HG03139 (cell line): Measurements from ENCODE around the gene BOC.

Experiments used
- ATAC-seq: cut with Tn5 transposase; IDR thresholded peaks from one replicate; pipeline ENCODE4 v1.9.1; 2021; ENCODE audit not compliant: unreplicated experiment

Gene BOC

DNA sequence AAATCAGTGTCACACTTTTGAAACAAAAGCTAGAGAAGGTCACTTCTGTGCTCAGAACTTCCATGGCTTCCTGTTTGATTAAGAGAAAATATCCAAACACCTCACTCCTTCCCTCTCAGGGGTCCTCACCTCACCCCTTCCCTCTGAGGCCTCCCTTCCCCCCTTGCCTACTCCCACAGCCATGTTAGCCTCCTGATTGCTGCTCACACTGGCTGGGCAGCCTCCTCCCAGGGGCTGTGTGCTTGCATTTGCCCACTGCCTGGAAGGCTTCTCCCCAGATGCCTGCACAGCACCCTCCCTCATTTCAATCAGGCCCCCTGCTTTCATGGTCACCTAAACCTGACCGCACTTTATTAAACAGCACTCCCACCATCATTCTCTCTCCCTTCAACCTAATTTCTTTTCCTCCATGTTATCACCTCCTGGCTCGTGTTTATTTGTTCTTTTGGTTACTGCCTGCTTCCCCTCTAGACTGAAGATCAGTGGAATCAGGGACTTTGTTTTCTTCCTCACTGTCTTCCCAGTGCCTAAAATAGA lies 10.4 kb downstream of the BOC start:
- ATAC-seq = no peak

DNA sequence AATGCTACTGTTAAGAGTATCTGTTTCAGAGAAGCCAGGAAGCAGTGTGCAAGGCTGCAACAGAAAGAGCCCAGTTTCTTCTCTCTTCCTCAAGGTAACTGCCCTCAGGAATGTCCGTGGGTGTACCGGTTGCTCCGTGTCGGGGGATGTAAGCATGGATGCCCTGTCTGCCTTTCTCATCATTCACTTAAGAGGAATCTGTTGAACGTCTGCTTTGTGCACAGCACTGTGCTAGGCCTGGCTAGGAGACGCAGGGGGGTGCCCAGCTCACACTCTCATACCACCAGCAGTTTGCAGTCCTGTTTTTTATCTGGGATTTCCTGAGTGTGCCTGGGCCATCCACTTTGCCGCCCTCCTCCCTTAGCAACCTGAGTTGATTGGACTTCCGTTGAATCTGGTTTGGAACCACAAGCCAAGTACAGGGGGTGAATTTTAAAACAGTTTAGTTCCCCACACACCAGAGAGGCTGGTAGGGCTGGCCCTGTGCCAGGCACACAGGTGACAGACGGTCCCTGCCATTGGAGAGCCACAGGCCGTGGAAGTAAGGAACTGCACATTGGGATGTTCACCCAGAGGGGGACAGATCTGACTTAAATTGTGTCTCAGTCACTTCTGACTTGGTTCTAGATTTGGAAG lies 11.2 kb downstream of the BOC start:
- ATAC-seq = no peak

DNA sequence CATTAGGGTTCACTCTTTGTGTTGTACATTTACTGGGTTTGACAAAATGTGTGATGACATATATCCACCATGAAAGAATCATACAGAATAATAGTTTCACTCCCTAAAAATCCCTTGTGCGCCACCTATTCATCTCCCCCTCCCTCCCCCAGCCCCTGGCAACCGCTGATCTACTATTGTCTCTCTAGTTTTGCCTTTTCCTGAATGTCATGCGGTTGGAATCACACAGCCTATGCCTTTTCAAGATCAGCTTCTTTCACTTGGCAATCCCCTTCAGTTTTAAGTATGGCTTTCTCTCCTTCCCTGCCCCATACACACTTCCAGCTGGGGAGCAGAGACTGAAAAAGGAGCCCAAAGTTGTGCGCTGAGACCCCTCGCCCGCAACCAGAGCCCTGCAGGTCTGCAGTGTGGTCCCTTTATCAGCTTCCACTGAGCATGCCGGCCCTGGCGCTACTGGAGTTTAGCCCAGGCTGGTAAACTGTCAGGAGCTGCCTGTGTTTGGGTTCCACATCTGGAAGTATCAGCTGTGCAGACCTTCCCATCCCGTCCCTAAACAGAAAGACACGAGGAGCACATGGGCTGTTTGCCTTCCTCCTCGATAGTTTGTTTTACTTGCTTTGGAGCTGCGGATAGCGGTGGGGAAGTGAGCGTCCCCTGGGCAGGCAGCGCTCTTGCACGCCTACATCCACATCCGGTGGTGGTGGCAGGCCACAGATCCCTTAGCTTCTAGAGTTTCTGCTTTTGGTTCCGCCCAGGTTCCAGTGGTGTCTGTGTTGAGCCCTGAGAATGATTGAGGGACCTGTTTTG lies 12.3 kb downstream of the BOC start:
- peak; percentile 83 for ATAC-seq

GRCh38 chr3:113225286-113225685 lies 13.9 kb downstream of the BOC start:
- no peak for ATAC-seq

- ATAC-seq = no peak
Observed at GRCh38 chr3:113226491-113226890, 15.1 kb downstream of the BOC start.

- no peak for ATAC-seq
Observed at GRCh38 chr3:113227146-113227545, 15.8 kb downstream of the BOC start.

GRCh38 chr3:113228498-113229286 lies 17.3 kb downstream of the BOC start:
- no peak for ATAC-seq

- ATAC-seq = no peak
Observed at GRCh38 chr3:113231391-113231790, 20.0 kb downstream of the BOC start.

- ATAC-seq = no peak
Observed at GRCh38 chr3:113231827-113232253, 20.5 kb downstream of the BOC start.

DNA sequence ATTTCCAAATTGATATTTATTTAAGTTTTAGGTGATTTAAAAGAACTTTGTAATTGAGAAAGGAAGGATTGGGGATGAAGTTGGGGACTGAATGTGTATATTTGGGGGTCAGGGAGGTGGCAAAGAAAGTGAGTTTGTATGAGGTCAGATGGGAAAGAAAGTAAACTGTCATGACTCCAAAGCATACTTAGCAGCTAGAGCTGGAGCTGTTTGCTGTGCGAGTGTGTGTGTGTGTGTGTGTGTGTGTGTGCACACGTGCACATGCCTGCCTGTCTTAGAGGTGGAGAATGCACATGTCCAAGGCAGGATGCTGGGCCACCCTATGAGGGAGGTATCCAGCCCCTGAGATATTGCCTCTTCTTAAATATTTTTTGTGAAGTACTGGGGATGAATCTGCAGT lies 21.0 kb downstream of the BOC start:
- no peak for ATAC-seq

DNA sequence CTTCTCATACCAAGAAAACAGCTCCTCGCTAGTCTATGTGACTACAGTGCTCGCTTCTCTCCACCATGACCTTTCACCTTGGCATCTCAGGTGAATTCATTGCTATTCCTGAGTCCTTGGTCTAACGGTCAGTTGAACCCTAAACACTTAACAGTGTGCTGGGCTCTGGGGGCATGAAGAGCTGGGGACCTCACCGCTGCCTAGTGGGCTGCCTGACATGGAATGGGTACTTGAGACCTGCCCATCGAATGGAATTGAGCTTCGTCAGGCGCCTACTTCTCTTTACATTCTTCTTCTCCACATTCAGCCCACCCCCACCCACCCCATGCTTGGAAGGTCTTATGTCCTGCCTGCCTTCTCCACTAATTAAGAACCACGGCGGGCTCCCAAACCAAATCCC lies 22.1 kb downstream of the BOC start:
- no peak for ATAC-seq

GRCh38 chr3:113234028-113234427 lies 22.7 kb downstream of the BOC start:
- ATAC-seq = no peak

DNA sequence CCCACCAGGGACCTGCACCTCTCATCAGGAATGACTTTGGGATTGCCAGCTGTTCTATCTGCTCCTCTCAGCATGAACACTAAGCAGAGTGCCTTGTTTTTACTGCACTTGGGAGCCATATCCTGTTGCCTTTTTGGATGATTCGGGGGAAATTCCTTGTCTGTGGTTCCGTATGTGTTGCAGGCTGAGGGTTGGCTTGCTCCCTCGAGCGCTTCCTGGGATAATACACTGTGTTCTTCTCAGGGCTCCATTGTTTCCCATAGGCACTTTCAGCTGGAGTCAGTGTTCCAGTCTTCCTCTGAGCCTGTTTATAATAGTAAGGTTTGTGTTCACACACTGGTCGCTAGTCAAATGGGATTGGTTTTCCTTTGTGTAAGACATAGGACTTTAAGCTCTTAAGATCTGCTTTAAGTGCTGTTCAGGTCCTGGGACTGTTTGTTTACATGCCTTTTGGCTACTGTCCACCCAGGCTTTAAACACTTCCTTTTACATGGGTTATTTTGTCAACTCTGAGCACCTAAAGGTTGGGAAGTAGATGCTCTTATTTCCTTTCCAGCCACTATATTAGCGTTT lies 23.4 kb downstream of the BOC start:
- ATAC-seq = no peak

- ATAC-seq = no peak
Observed at GRCh38 chr3:113238503-113238902, 27.1 kb downstream of the BOC start.

GRCh38 chr3:113240841-113241240 lies 29.5 kb downstream of the BOC start:
- ATAC-seq = no peak

DNA sequence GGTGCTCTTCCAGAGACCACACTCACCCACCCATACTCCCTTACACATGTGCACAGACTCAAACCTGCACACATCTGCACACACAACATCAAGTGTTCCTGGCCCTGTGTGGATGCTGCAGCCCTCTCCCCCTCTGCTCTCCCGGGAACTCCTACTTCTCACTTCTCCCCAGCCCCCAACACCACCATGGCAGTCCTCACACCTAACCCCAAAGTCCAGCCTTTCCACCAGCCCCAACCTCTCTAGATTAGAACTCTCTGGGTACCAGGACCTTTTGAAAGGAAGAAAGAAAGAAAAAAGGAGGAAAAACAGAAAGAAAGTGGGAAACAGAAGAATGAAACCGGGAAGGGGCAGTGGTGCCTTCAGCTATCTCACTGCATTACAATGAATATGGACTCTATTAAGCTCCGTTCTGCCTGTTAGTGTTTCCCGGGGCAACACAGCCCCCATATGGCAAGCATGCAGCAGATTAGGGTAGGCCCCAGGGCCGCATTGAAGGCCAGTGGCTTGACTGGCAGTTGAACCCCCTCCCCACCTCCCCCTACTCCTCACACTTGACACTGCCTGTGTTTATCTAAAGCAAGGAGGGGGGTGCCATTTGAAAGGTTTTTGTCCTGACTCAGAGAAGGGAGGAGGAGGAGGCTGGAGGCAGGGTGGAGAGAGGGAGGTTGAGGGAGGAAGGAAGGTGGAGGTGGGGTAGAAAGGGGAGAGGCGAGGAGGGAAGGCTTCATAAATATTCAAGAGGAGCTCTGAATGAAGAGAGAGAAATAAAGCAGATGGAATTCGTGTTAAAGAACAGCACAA lies 30.1 kb downstream of the BOC start:
- ATAC-seq = no peak

DNA sequence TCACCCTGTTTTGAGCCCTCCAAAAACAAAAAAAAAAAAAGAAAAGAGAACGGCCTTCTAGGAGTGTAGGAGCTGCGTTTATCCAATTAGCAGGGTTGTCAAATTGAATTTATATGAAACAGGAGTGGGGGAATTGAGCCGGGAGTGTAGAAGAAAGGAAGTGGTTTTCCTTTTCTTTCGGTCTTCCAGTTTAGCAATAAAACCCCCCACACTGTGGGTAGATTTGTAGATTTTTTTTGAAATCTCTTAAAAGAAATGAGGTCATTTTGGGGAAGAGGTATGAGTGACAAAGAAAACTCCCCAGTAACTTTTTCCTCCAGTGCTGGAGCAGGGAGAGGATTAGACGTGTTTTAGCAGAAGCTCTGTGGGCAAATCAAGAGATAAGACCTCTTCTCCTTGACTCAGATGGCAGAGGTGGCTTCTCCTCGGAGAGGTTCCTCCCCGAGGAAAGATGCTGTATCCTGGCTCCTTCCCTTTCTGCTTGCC lies 30.8 kb downstream of the BOC start:
- no peak for ATAC-seq

DNA sequence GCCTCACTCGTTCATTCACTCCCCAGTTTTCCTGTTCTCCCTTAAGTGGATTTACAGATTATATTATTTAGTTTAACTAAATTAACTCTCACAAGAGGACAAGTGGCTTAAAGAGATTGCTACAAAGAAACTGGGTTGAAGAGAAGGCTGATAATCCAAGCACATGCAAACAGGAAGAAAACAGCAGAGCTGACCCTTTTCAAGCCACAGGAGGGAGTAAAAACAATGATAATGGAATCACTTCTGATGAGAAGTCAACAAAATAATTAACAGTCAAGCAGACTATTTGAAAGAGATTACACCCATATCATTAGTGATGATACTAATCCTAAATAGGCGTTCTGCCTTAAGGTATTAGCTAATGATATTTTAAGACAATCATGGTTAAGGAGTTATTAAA lies 31.7 kb downstream of the BOC start:
- no peak for ATAC-seq

DNA sequence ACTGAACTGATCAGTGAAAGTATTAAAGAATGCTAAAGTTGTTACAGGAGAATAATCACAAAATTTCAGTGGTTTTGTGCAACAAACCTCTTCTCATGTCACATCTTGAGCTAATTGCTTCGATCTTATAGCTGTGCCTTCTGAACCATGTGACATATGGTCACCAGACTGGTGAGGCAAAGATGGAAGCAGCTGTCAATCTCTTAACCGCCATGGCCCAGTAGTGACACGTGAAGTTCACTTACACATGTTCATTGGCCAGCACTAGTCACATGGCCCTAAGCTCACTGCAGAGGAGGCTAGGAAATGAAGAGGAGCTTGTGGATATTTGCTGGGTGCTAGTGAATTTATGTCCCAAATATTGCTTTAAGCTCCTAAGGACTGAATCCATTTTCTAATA lies 32.5 kb downstream of the BOC start:
- ATAC-seq = no peak

- ATAC-seq = no peak
Observed at GRCh38 chr3:113245761-113246161, 34.4 kb downstream of the BOC start.
